ENCODE data around the gene ARHGAP10.

DNA sequence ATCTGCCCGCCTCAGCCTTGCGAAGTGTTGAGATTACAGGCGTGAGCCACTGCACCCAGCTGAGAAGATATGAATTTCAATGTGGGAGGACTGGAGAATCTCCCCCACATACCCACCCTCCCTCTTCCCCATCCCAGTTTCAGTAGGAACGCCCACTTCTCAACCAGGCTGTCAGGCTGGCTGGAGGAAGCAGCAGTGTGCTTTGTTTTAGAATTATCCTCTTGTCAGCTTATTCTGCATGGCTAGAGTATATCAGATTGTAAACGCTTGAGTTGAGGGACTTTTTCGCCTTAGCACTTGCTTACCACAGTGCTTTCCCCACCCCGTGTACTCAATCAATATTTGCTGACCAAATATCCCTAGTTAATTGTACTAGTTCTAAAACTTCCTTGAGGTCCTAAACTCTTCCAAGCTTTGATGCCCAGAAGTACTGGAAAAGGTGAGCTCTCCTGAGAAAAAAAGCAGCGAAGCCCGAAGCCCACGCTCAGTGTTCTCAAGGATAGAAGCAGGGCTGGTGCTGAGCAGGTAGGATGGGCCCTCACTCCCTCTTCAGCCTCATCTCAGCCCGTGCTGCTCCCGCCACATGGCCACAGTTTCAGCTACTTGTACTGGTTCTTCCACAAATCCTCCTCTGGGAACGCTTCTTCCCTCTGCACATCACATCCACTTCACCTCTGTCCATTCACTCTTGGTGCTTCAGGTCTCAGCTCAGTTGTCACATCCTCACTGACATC, 7.3 kb upstream of the ARHGAP10 start:
- no peak for TF ChIP-seq POLR2AphosphoS5 (IDR thresholded peaks at IDR 0.05; ENCODE audit: low read depth, low read length)
- TF ChIP-seq POLR2A (IDR thresholded peaks at IDR 0.05; ENCODE audit: low read depth, low read length) = no peak
- TF ChIP-seq TAF1 (IDR thresholded peaks at IDR 0.05; ENCODE audit: low read depth, low read length) = no peak
- no peak for TF ChIP-seq SPI1 (IDR thresholded peaks at IDR 0.05; ENCODE audit: low read depth, low read length)
- TF ChIP-seq POU2F2 (IDR thresholded peaks at IDR 0.05; ENCODE audit: low read depth, low read length) = no peak
